ENCODE results near the gene RAPGEF4. TPM values are rescaled to one million over a fixed set of nuclear protein-coding genes. Genes with fewer than 3 reads are reported as not detected.

RAPGEF4 gene
- total RNA-seq, 2 experiments from 2014 or later: 1.1 TPM

DNA sequence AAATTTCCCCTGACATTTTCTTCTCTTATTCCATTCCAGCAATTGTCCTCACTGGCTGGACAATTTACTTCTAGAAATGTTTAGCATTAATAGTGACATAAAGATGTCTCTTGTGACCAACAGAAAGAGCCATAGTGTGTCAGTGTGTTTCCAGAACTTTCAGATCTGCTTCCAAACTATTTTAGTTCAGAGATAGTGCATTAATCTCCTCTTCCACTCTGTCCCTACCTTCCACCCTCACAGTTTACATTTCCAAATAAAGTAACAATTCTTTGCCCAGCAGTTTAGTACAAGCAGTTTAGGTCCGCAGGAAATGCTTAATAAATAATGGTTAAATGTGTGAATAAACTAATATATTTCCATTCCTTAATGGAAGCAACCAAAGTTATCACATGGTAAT lies 24.5 kb upstream of the RAPGEF4 start:
- no peak overlapping the region for H3K27ac Mint-ChIP-seq
- POLR2A ChIA-PET: no interaction called here
- DNase-seq: no peak
- no peaks in the 10 kb centered on the region for H3K4me1 Mint-ChIP-seq
- no peaks in the 10 kb centered on the region for H3K9me3 Mint-ChIP-seq
- no peak for ATAC-seq (ENCODE audit: low read depth)
- peaks cover 7% of the 10 kb centered on the region for H3K27me3 Mint-ChIP-seq
- H3K36me3 Mint-ChIP-seq: no peaks in the 10 kb centered on the region
- no peak overlapping the region for H3K4me3 Mint-ChIP-seq

DNA sequence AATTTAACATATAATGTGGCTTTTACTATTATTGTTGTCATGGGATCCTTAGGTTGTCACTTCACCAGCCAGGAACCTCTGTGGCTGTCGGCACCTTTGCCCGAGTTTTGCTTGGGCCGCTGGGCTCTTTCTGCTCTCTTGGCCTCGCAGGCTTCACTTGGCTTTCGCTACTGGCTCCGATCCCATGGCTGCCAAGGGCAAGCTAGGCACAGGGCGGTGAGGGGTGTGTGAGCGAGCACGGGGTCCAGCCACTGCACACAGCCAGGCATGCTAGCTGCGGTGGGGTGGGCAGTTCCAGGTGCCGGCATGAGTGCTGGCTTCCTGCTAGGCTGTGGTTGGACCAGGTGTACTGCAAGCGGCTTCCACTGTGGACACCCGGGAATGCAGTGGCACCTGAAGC lies 23.4 kb upstream of the RAPGEF4 start:
- no peaks in the 10 kb centered on the region for H3K9me3 Mint-ChIP-seq
- H3K36me3 Mint-ChIP-seq: no peaks in the 10 kb centered on the region
- ATAC-seq (ENCODE audit: low read depth) (no peak), DNase-seq (no peak)
- no peaks in the 10 kb centered on the region for H3K4me1 Mint-ChIP-seq
- POLR2A ChIA-PET: no interaction called here
- no peak overlapping the region for H3K4me3 Mint-ChIP-seq
- peaks cover 7% of the 10 kb centered on the region for H3K27me3 Mint-ChIP-seq
- H3K27ac Mint-ChIP-seq: no peak overlapping the region

DNA sequence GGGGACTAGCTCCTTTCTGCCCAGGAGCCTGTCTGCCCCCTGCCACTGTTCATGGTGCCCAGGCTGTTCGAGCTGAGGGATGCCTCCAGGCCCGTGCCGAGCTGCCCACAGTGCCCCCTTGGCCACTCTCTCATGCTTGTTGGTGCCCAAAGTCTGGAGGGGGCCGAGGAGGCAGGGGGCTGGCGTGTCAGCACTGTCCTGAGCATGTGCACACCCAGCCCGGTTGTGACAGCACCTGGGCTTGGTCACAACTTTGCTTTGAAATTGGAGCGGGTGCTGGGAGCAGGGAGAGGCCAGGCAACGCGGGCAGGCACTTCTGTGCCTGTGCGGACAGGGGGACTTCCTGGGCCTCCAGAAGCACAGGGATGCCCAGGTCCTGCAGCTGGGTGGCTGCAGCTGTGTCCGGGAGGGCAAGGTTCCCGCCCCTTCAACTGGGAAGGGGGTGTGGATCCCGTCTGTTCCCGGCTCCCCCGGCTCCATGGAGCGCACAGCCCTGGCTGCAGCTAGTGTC lies 22.2 kb upstream of the RAPGEF4 start:
- Mint-ChIP-seq H3K27me3 (no peaks in the 10 kb centered on the region), H3K9me3 (no peaks in the 10 kb centered on the region), H3K4me1 (no peaks in the 10 kb centered on the region), H3K27ac (no peak overlapping the region), H3K36me3 (no peaks in the 10 kb centered on the region), H3K4me3 (no peak overlapping the region)
- no peak for ATAC-seq (ENCODE audit: low read depth)
- DNase-seq: no peak
- POLR2A ChIA-PET: no interaction called here

DNA sequence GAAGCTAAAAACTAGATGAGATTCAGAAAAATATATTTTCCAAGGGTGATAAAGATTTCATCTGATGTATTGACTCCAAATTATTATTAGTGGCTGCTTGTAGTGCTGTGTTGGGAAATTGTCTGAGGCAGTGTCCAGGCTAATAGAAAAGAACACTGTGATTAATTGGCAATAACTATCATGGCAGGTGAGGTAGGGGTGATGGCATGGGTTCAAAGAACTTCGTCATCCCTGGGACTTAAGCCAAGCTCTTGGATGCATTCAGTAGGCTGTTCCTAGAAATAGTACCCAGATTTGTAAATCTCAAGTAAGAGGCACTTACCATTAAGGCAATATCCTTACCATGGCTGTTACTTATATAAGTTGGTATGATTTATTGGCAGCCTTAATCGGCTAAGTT lies 13.2 kb upstream of the RAPGEF4 start:
- no peaks in the 10 kb centered on the region for H3K36me3 Mint-ChIP-seq
- no peak overlapping the region for H3K4me3 Mint-ChIP-seq
- POLR2A ChIA-PET: no interaction called here
- no peaks in the 10 kb centered on the region for H3K4me1 Mint-ChIP-seq
- ATAC-seq (ENCODE audit: low read depth) (no peak), DNase-seq (no peak)
- no peak overlapping the region for H3K27ac Mint-ChIP-seq
- peaks cover 5% of the 10 kb centered on the region for H3K27me3 Mint-ChIP-seq
- H3K9me3 Mint-ChIP-seq: no peaks in the 10 kb centered on the region

DNA sequence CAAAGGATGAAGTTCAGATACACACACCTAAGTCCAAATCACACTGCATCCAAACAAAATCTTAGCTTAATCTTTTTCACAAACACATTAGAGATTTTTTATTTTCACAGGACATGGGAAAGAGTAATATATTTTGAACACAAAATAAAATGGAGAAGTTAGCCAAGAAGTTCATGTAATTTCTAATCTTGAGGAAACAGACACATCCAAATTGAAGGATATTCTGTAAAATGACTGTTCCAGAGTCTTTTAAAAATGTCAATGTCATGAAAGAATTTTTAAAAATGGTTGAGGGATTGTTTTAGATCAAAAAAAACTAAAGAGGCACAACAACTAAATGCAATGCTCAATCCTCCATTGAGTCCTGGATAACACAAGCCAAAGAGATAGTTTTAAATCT lies 12.4 kb upstream of the RAPGEF4 start:
- Mint-ChIP-seq H3K27me3 (peaks cover 6% of the 10 kb centered on the region), H3K9me3 (no peaks in the 10 kb centered on the region), H3K4me1 (no peaks in the 10 kb centered on the region), H3K36me3 (no peaks in the 10 kb centered on the region), H3K4me3 (no peak overlapping the region), H3K27ac (no peak overlapping the region)
- ATAC-seq (ENCODE audit: low read depth): no peak
- no peak for DNase-seq
- POLR2A ChIA-PET: no interaction called here

DNA sequence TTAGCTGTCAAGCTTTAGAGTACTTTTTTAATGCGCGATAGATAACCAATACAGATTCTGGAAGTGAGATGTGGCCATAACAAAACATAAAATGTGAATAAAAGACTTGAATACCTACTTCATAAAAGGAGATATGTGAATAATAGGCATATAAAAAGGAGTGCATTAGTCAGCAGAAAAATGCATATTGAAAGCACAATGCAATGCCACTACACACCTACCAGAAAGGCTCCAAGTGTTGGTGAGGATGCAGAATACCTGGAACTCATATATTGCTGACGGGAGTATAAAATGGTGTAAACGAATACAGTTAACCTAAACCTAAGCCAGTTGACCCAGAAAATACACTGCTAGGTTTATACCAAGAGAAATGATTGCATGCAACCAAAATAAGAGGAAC lies 10.9 kb upstream of the RAPGEF4 start:
- Mint-ChIP-seq H3K4me1 (no peaks in the 10 kb centered on the region), H3K36me3 (no peaks in the 10 kb centered on the region), H3K27ac (no peak overlapping the region), H3K4me3 (no peak overlapping the region), H3K27me3 (peaks cover 9% of the 10 kb centered on the region), H3K9me3 (no peaks in the 10 kb centered on the region)
- DNase-seq (no peak), ATAC-seq (ENCODE audit: low read depth) (no peak)
- POLR2A ChIA-PET: no interaction called here

DNA sequence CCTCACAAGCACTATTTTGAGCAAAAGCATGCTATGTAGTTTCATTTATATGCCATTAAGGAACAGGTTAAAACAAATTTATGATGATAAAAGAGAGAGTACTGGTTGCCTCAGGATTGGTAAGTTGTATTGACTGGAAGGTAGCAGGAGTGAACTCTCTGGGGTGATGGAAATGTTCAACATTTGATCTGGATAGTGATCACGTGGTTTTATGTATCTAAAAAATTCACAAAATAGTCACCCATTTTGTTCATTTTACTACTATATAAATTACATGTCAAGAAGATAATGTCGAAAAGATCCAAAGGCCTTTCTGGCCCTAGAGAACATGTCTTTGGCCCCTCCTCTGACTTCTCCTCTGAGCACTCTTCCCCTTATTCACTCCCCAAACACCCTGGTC lies 10.4 kb upstream of the RAPGEF4 start:
- Mint-ChIP-seq H3K4me3 (no peak overlapping the region), H3K27me3 (peaks cover 12% of the 10 kb centered on the region), H3K27ac (no peak overlapping the region), H3K4me1 (no peaks in the 10 kb centered on the region), H3K36me3 (no peaks in the 10 kb centered on the region), H3K9me3 (no peaks in the 10 kb centered on the region)
- no peak for ATAC-seq (ENCODE audit: low read depth)
- DNase-seq: no peak
- POLR2A ChIA-PET: no interaction called here

DNA sequence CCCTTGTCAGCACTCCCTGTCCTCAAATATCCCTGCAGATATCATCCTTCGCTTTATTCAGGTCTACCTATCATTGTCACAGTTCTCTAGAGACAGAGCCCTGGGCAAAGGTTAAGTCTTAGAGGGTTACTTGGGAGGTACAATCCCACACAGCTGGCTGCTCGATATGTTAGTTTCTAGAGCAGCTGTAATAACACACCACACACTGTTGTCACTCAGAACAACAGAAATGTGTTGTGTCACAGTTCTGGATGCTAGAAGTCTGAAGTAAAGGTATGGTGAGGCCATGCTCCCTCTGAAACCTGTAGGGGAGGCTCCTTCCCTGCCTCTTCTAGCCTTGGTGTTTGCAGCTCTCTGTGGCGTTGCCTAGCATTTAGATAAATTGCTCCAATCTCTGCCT lies 9.9 kb upstream of the RAPGEF4 start:
- POLR2A ChIA-PET: no interaction called here
- Mint-ChIP-seq H3K9me3 (no peaks in the 10 kb centered on the region), H3K27ac (no peak overlapping the region), H3K27me3 (peaks cover 13% of the 10 kb centered on the region), H3K36me3 (no peaks in the 10 kb centered on the region), H3K4me3 (no peak overlapping the region), H3K4me1 (no peaks in the 10 kb centered on the region)
- DNase-seq (no peak), ATAC-seq (ENCODE audit: low read depth) (no peak)

DNA sequence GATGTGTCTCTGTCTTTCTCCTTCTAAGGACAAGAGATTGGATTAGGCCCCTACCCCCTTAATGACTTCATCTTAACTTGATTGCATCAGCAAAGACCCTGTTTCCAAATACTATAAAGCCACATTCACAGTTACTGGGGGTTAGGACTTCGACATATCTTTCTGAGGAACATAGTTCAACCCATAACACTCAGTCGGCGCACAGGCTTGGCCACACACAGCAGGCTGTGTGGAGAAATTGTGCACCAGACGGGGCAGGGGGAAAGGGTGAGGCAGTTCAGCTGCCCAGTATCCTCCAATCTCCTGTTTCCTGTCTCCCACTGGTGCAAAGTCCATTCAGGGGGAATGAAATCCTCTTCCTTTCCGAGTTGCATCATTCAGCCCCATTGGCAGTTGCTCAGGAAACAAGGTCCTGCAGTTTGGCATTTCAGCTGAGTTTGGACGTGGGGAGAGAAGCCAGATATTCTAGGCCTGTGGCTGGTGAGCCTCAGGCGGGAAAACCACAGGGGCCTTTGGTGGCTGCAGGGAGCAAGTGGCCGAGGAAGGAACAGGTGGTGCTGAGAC lies 9.4 kb upstream of the RAPGEF4 start:
- H3K9me3 Mint-ChIP-seq: no peaks in the 10 kb centered on the region
- POLR2A ChIA-PET: no interaction called here
- H3K4me3 Mint-ChIP-seq: no peak overlapping the region
- H3K4me1 Mint-ChIP-seq: no peaks in the 10 kb centered on the region
- H3K27ac Mint-ChIP-seq: no peak overlapping the region
- ATAC-seq (ENCODE audit: low read depth): no peak
- DNase-seq: no peak
- H3K36me3 Mint-ChIP-seq: no peaks in the 10 kb centered on the region
- peaks cover 18% of the 10 kb centered on the region for H3K27me3 Mint-ChIP-seq

DNA sequence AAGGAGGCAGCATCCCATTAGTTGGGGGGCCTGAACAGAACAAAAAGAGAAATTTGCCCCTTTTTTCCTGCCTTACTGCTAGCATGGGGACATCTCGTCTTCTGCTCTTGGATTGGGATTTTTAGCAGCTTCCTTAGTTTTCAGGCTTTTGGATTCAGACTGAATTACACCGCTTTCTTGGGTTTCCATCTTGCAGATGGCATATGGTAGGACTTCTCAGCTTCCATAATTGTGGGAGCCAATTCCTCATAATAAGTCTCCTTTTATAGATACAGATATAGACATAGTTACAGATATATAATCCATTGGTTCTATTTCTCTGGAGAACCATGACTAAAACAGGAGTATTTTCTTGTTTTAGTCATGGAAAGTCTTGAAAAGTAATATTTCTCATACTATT lies 5.2 kb upstream of the RAPGEF4 start:
- Mint-ChIP-seq H3K27me3 (peaks cover 45% of the 10 kb centered on the region), H3K9me3 (no peaks in the 10 kb centered on the region), H3K4me3 (no peak overlapping the region), H3K27ac (no peak overlapping the region), H3K4me1 (peaks cover 2% of the 10 kb centered on the region), H3K36me3 (no peaks in the 10 kb centered on the region)
- DNase-seq (no peak), ATAC-seq (ENCODE audit: low read depth) (no peak)
- POLR2A ChIA-PET: no interaction called here

DNA sequence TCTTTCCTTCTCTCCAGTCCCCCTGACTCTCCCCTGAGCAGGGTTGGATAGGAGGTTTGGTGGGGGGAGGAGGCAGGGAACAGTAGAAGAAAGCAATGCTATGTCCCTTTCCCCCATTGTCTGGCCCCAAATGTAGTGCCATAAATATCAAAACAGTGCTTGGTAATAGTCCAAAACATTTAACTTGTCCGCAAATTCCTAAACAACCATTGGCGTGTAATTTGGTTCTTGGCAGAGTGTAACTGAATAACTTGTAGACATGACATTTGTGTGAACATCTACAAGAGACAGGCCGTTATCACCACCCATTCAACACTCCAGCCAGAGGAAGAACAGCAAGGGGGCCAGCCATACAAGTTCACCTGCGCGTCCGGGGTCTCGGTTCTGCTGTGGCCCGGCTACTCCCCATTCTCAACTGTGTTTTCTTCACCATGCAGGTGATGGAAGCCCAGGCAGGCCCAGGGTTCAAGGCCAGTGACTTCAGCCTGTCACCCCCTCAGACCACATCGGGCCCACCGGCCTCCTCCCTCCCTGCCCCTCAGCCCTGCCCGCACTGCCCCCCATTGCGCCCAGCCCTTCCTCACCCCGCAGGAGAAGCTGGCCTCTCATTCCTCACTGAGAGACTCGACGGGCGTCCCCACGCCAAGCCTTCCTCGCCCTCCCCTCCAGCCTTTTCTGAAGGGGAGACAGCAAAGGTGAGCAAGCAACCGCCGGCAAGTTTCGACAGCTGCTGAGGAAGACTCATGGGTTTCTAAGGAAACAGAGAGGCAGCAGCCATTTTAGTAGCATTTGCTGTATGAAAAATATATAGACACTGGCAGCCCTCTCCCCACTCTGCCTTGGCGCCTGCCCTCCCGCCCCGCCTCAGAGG lies 699 bp upstream of the RAPGEF4 start:
- Mint-ChIP-seq H3K27ac (no peak overlapping the region), H3K9me3 (no peaks in the 10 kb centered on the region), H3K36me3 (no peaks in the 10 kb centered on the region), H3K4me1 (peaks cover 6% of the 10 kb centered on the region), H3K27me3 (peaks cover 68% of the 10 kb centered on the region), H3K4me3 (peak overlapping the region; percentile 47)
- DNase-seq (no peak), ATAC-seq (ENCODE audit: low read depth) (no peak)
- POLR2A ChIA-PET: no interaction called here

DNA sequence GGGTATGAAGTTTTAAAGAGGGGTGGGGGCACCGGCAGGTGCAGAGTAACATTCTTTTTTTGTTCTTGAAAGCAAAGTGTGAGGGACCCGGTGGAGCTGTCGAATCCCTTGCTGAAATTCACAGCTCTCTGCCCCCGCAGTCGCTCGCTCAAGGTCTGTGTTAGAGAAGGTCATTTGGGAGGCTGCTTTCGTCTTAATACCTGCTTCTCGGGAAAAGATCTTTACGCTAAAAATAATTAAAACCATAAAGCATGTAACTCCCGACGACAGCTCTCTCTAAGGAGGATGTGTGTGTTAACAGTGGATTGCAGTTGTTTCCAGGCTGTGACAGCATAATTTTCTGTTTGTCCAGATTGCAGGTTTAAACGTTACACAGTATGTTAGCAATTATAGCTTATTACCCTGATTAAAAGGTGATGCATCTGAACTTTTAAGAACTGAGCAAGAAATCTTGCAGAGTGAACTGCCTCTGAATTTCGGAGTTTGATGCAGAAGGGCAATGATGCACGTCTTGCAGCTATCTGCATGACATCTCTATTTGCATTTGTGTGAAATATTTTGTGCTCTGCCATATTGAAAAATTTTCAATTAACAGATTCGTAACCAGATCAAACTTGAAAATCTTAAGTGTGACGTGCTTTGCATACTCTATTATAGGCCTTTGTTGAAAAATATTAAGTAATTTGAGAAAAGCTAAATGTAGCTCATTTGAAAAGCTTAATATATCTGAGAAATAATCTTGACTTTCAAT lies 954 bp downstream of the RAPGEF4 start:
- peak overlapping the region; percentile 65 for H3K4me3 Mint-ChIP-seq
- H3K9me3 Mint-ChIP-seq: no peaks in the 10 kb centered on the region
- H3K36me3 Mint-ChIP-seq: no peaks in the 10 kb centered on the region
- H3K4me1 Mint-ChIP-seq: peaks cover 6% of the 10 kb centered on the region
- POLR2A ChIA-PET: no interaction called here
- H3K27me3 Mint-ChIP-seq: peaks cover 61% of the 10 kb centered on the region
- H3K27ac Mint-ChIP-seq: no peak overlapping the region
- ATAC-seq (ENCODE audit: low read depth) (no peak), DNase-seq (no peak)

DNA sequence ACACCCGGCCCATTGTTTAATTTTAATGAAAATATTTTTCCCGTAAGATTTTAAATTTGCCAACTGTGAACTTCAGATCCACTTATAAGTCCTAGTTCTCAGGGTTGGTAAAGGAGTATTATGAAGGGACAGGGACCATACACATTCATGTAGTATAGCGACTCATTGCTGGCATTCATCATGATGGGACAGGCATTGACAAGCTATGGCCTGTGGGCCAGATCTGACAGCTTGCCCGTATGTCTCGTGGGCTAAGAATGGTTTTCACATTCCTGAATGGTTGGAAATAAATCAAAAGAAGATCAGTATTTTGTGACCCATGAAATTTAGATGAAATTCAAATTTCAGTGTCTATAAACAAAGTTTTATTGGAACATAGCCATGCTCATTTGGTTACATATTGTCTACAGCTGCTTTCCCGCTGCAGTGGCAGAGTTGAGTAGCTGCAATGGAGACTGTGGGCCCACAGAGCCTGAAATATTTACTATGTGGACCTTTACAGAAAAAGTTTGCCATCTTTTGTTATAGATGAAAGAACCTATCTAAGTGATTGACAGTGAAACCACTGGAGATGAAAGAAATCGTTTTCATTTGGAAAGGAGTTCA lies 4.1 kb downstream of the RAPGEF4 start:
- POLR2A ChIA-PET: no interaction called here
- peaks cover 6% of the 10 kb centered on the region for H3K4me1 Mint-ChIP-seq
- H3K36me3 Mint-ChIP-seq: no peaks in the 10 kb centered on the region
- DNase-seq (no peak), ATAC-seq (ENCODE audit: low read depth) (no peak)
- H3K4me3 Mint-ChIP-seq: no peak overlapping the region
- H3K27me3 Mint-ChIP-seq: peaks cover 40% of the 10 kb centered on the region
- H3K27ac Mint-ChIP-seq: no peak overlapping the region
- H3K9me3 Mint-ChIP-seq: peaks cover 3% of the 10 kb centered on the region

Measured in activated naive CD8-positive, alpha-beta T cell treated with anti-CD3 and anti-CD28 coated beads, Interleukin-2, amount 10 ng/mL, durations not matched to agents 7 days and 5 days (primary cell).